ENCODE results near the gene LCE1B.

Gene LCE1B, protein sequence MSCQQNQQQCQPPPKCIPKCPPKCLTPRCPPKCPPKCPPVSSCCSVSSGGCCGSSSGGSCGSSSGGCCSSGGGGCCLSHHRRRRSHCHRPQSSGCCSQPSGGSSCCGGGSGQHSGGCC

DNA sequence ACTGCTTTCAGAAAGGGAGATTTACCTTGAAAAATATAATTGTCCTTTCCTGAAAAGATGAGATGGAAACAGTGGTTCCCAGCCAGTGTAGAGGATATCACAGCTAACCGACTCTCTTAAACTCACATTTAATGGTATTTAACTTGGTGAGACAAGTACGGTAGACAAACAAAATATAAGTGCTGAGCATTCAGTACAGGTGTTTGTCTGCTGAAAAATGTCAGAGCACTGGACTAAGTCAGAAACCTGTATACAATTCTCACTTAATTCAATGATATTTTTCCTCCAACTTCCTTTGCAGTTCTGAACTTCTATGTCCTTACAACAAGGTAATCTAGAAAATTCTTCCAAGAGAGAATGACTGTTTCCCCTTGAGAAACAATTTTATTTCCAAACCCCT is at the start of gene LCE1B:
Gene LCE1B (plus strand): TSS at position 301 of the 400 bp plus-strand sequence. CDS start 476 bp downstream, outside the sequence.
- no peak for DNase-seq

DNA sequence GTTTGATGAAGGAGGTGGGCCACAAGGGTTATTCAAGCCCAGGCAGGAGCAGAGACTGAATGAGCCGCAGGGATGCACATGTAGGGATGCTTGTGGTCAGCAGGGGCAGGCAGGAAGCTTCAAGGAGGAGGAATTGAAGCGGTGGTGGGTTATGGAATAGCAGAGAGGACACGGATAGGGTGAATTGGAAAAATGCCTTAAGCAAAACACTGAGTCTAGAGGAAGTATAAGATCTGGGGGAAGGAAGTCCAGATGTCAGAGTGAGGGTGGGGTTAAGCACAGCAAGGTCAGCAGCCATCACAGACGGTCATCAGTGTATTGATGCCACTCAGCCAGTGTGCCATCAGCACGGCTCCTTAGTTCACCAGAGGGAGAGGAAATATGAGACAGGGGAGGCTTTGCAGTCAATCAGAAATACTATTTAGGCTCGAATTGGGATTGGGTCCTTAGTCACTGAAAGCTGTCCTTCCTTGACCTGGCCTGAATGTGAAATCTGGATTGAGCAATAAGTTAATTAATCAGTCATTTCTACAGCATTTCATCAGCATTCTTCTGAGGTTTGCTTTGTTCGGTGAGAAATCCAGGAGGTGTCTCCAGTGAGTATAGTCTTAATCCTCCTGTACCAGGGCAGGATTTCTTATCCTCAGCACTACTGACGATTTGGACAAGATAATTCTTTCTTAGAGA is 42.8 kb upstream of the LCE1B start:
- no peak for DNase-seq

DNA sequence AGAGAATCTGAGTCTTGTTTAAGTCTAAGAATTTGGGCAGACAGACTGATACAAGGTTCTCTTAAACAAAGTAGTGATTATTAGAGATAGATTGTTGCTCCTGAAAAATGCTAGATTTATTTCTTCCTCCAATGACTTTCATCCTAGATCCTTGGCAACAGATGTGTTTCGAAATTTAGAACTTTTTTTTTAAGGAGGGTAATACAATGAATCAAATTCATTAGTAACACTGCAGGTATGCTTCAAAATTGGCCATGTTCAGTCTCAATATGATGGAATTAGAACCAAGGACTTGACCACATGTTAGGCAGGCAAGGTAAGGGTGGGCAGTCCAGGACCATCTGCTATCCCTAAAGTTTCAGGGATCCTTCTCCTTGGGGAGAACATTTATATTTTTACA is 41.4 kb upstream of the LCE1B start:
- no peak for DNase-seq

DNA sequence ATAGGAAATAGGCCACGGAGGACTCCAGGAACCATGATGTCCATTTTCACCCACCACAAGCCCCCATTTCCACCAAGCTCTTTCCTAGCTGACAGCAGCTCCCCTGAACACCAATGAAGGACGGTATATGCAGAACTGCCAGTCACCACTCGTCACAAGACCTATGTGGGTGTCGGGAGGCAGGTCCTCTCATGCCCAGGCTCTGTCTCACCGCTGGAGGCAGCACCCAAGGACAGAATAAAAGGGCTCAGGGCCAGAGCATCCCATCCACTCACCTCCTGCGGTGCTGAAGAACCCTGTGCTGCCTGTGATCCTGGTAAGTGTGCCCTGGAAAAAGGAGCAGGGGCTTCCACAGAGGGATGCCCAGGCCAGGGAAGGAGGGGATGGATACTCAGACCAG is 36.9 kb upstream of the LCE1B start, which contains the start of gene LCE1F:
Gene LCE1F (plus strand): TSS at position 266 of the 400 bp plus-strand sequence. CDS start 1,232 bp downstream, outside the sequence.
- no peak for DNase-seq

DNA sequence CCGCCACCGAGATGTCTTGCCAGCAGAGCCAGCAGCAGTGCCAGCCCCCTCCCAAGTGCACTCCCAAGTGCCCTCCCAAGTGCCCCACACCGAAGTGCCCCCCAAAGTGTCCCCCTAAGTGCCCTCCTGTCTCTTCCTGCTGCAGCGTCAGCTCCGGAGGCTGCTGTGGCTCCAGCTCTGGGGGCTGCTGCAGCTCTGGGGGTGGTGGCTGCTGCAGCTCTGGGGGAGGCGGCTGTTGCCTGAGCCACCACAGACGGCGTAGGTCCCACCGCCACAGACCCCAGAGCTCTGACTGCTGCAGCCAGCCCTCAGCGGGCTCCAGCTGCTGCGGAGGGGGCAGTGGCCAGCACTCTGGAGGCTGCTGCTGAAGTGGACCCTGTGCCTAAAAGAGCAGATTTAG is 35.4 kb upstream of the LCE1B start:
- DNase-seq = no peak

DNA sequence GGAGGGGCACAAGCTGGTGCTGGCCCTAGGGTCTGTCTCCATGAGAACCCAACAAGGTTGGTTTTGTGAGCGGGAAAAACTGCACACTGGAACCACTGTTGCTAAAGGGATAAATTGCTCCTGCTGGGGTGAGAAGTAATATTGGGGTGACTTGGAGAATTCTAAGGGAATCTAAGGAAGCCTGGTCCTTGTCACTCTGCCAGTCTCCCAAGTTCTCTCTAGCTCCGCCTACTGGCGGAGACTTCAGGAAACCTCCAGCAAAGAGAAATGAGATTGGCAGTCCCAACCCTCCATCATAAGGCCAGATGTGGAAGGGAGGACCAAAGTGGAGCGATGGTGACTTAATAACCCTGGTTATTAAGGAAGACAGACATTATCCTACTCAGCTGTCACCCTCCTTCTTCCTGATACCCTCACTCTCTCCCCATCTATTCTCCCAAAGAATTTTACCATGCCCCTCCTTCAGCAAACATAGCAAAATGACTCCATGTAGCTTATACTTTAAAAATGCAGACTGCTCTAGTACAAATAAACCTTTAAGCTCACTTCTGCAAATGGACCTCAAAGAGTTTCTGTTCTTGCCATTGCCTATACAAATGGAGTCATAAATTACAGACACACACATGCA is 34.1 kb upstream of the LCE1B start:
- DNase-seq = peak in 1 of 2 experiments; percentile 33

DNA sequence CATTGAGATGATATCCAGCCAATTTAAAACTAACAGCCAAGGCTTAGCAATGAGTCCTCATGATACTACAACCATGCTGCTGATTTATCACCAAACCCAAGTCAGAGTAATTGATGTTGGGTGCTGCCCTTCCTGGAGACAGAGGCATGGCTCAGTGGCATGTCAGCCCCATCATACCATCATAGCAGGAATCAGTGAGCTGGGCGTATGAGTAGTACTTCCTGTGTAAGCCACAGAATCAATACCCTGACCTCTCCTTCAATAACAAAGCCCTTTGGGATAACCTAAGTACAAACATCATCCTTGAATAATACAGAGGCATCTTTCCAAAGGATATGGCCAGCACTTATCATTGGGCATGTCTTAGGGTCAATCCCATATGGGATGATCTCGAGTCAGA is 28.7 kb upstream of the LCE1B start:
- DNase-seq = no peak

DNA sequence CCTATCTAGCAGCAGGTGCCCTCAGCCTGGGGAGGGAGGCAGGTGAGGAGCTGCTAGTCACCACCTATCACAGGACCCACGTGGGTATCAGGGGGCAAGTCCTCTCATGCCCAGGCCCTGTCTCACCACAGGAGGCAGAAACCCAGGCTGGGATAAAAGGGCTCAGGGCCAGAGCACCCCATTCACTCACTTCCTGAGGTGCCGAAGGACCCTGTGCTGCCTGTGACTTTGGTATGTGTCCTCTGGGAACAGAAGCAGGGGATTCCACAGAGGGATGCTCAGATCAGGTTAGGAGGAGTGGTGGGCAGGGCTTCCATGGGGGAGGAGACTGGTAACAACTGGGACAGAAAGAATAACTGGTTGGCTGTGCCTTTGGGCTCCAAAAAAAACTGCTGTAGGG is 25.7 kb upstream of the LCE1B start, which contains the start of gene LCE1E:
Gene LCE1E (plus strand): TSS at position 181 of the 400 bp plus-strand sequence. CDS start 1,043 bp downstream, outside the sequence.
- DNase-seq = no peak

DNA sequence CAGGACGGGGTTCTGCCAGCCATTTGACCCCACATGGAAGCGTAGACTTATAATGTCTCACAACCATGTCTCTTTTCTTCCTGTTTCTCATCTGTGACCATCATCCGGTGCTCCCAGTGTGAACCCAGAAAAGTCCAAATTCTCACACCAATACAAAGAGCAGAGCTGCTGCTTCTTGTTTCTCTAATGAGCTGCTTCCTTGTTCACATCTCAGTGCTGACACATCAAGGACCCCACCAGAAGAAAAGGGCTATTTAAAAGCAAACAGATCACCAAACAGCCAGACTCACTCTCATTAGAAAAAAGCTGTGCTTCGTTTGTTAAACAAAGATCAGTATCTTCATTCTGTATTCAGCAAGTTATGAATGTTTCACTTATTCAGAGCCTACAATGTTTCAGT is 16.1 kb upstream of the LCE1B start:
- no peak for DNase-seq

DNA sequence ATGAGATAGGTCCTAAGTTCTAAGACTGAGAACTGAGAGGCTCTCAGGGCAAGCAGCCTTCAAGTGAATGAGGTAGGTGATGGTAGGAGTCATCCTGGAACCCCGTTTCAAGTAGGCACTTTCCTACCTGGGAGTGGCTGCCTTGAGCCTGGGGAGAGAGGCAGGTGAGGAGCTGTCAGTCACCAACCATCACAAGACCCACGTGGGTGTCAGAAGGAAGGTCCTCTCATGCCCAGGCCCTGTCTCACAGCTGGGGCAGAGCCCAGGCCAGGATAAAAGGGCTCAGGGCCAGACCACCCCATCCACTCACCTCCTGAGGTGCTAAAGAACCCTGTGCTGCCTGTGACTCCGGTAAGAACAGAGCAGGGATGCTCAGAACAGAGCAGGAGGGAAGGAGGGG is 15.3 kb upstream of the LCE1B start, which contains the start of gene LCE1D:
Gene LCE1D (plus strand): TSS at position 301 of the 400 bp plus-strand sequence. CDS start 1,074 bp downstream, outside the sequence.
- no peak for DNase-seq

DNA sequence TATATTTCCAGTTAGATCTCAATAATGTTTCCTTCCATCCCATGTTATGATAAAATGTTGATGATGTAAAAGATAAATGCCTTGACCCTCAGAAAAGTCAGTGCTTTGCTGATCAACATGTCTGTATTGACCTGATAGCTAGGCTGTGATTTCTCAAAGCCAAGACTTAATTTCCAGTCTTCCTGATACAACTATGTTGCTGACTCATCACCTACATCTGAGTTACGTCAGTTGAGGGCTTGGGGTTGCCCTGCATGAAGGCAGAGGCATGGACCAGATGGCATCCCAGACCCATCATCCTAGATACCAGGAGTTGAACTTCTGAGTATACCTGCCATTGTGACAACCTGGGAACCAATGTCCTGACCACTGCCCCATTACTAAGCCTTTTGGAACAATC is 10.4 kb upstream of the LCE1B start:
- DNase-seq = no peak

DNA sequence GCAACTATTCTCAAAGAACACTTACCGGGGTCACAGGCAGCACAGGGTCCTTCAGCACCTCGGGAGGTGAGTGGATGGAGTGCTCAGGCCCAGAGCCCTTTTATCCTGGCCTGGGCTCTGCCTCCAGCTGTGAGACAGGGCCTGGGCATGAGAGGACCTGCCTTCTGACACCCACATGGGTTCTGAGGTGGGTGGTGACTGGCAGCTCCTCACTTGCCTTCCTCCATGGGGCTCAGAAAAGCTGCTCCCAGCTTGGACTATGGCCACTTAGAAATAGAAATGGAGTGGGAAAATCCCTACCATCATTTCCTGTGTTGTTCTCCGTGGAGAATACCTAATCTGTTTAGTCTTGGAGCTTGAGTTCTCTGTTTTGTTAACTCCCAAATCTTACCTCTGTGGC is 5.2 kb upstream of the LCE1B start, which contains the start of gene LCE1C:
Gene LCE1C (minus strand): TSS at position 76 of the 400 bp plus-strand sequence. CDS start 1,173 bp downstream, outside the sequence.
- no peak for DNase-seq

DNA sequence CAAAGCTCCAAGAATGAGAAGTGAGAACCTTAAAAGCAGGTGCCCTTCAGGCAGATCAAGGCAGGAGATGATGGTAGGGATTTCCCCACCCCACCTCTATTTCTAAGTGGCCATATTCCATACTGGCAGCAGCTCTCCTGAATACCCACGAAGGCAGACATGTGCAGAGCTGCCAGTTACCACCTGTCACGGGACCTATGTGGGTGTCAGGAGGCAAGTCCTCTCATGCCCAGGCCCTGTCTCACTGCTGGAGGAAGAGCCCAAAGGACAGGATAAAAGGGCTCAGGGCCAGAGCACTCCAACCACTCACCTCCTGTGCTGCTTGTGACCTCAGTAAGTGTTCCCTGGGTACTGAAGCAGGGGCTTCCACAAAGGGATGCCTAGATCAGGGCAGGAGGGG is 721 bp upstream of the LCE1B start:
- DNase-seq = no peak

DNA sequence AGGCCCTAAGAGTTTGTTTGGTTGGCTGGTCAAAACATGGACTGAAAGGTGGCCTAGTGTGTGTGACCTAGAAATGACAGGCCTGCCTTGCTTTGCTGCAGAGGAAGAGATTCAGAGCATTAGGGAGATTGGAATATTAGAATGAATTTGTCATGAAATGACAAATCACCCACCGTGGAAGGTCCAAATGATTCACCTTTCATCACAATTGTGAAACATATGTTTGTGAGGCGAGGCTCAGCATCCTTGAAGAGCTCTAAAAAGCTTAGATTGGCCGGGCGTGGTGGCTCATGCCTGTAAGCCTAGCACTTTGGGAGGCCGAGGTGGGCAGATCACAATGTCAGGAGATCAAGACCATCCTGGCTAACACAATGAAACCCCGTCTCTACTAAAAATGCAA is 5.5 kb downstream of the LCE1B start:
- DNase-seq = no peak

DNA sequence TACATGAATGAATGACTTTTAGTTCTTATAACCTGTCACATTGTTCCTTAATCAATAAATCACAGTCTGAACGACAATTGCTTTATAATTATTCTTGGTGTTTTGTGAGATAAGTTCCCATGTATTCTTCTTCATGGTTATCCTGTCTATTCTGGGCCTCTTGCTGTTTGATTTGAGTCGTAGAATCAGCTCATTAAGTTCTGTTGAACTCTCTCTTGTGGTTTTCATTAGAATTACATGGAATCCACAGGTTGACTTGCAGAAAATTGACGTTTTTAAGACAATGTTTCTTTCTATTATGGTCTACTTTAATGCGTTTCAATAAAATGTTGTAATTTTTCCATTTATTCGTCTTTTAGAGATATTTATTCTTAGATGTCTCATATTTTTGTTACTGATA is 11.5 kb downstream of the LCE1B start:
- no peak for DNase-seq

DNA sequence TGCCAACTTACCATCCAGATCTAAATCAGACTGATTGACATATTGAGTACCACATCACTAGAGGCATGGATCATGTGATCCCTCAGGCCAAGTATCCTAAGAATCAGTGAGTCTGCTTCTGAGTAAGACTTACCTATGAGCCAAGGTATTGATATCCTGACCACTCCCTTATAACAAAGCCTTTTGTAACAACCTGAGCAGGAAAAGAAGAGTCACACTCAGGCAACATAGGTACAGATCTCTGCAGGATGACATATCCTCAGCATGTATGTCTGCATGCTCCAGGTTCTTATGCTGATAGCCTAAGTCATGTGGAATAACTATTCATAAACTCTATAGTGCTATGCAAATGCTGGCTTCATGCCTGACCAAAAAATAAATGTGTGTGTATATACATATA is 13.2 kb downstream of the LCE1B start:
- no peak for DNase-seq

DNA sequence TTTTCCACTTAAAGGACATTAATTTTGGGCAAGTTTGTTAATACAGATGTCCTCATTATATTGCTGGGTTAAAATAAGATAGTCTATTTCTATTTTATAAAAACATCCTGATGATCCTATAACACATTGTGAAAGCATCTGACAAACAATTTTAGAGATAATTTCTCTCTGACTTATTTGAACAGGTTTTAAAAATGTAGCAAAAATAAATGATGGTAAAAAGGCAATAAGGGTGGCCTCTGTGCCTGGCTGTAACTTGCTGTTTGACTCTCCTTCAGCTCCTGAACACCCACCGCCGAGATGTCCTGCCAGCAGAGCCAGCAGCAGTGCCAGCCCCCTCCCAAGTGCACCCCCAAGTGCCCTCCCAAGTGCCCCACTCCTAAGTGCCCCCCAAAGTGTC is 15.4 kb downstream of the LCE1B start, which contains the start of gene LCE1A:
Gene LCE1A (plus strand): TSS at position 301 of the 400 bp plus-strand sequence. CDS start 0 bp downstream, at position 301.
- DNase-seq = no peak

DNA sequence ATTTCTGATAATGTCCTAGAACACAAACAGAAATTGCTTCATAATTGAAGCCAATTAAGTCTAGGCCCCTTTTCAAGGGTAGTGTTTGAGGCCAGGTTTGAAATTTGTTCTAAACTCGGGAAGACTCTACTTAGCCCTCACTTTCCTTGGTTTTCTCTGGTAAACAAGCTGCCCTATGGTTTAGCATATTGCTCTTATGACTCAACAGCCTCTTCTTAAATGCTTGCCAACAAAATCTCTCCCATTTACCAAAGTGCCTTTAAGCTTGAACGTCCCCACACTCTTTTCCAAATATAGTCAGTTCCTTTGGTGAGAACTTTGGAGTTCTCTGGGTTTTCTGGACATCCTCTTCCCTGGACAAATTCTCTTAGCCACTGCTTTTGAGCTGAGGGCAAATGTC is 25.1 kb downstream of the LCE1B start:
- no peak for DNase-seq

DNA sequence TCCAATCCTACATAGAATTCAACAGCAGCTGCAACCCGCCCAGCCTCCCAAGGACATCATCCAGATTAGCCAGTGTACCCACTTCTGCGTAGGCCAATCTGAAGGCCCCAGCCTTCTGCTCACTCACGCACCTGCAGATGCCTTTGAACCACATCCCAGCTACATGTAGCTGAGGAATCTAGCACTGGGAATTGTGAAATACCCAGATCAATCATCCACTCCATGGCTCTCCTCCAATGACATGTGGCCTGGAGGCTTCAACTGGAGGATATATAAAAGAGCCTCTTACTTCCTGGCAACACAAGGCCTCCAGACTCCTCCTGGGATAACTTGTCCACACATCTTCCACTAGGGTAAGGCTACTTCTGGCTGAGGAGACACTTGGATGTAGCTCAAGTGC is 30.8 kb downstream of the LCE1B start, which contains the start of gene LCE6A:
Gene LCE6A (plus strand): TSS at position 301 of the 400 bp plus-strand sequence. CDS start 665 bp downstream, outside the sequence.
- no peak for DNase-seq

DNA sequence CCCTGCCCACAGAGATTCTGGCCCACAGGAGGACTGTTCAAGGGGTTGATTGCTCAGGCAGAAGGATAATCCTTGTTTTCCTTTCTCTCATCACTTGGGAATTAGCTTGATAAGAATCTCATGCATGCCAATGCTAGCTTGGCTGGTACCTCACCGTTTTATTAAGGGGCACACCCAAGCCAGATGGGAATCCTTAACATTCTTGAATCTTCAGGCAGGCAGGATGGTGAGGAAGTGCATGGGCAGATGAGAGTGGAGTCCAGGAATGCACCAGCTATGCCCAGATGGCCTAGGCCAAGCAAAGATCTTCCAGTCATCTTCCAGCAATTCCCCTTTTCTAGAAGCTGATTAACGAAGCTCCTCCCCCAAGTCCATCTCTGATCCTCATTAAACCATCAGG is 43.9 kb downstream of the LCE1B start:
- DNase-seq = no peak

DNA sequence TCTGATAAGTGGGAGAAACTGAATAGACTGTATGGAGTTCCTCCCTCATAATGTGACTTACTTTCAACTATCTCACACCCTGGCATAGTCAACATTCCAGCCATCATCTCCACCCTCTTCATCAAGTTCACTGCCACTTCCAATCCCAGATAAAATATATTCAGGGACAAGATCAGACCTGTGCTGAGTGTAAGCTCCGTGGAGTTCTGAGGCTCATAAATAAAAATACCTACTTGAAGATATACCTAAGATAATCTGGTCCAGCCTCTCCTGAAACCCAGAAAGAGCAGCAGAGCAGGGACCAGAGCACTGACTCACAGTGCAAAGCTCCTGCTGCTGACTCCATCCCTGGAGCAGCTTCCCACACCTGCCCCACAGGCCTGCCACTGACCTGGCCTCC is 46.3 kb downstream of the LCE1B start:
- DNase-seq = no peak

DNA sequence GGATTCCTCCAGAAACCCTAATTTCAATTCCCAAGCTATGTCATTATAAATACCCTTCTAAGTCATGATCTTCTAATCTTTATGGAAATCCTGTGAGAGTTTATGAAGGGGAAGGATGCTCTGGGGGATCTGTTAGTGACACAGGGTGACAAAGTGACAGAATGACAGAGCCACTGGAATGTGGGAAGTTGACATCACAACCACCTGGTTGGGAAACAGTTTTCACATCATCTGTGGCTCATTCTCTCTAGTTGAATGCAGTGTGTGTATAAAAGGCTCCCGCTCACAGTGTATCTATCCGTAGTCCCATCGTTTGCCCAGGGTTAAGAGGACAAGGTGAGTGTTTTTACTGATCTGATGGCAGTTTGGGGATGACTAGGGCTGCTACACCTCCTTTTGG is 47.9 kb downstream of the LCE1B start, which contains the start of gene LCE7A:
Gene LCE7A (plus strand): TSS at position 301 of the 400 bp plus-strand sequence. CDS start 702 bp downstream, outside the sequence.
- DNase-seq = no peak

DNA sequence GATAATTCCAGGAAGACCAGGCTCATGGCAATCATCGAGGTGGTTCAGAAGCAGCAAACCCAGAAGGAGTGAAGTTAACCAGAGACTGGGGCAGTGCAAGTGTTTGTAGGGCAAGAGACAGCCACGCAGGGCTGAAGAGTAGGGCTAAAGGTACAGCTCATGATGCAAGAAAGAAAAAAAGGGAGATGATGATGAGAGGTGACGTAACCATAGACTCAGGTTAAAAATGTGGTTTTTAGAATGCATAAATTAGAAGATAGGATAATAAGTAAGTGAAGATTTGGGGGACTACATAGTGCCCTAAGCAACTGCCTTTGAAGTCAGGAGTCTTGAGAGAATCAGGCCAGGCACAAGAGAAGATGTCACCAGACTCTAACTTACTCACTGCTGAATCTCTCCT is 48.4 kb downstream of the LCE1B start:
- DNase-seq = no peak

DNA sequence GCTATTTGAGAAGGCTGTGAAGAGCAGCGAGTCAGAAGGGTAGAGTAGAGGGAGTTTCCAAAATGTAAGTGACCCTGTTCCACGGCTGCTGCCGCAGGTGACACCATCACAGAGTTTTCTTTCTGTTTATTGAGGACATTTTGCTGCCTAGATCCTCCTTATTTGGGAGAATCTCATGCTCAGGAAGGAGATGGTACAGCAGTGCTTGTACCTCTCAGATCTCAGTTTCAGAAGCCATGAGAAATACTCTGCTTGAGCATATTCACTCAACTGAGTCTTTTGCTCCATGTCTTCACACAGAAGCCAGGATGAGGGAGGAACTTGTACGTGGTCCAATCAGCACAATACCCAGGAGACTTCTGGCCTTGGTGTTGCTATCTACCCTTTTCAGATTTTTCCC is 49.6 kb downstream of the LCE1B start:
- no peak for DNase-seq

Measured in SHP77 (cell line).